GM12864 (cell line): Measurements from ENCODE around the gene PRMT7.

Experiments used
- DNase-seq: peaks from one replicate; pipeline ENCODE4 v3.0.0-alpha.2; 2011; ENCODE audit warnings: low read depth
- H3K4me3 ChIP-seq: 2 replicates; pipeline ENCODE4 v1.5.1; 2011; ENCODE audit warnings: mild to moderate bottlenecking, low read depth, low read length, control low read depth
- TF ChIP-seq, protein P1 (sequence below): IDR thresholded peaks from 2 replicates; pipeline ENCODE4 v1.5.1; 2011; ENCODE audit warnings: low read depth, mild to moderate bottlenecking, moderate library complexity, low read length, control low read depth, inconsistent platforms; ENCODE audit errors: missing control alignments

PRMT7 gene

DNA sequence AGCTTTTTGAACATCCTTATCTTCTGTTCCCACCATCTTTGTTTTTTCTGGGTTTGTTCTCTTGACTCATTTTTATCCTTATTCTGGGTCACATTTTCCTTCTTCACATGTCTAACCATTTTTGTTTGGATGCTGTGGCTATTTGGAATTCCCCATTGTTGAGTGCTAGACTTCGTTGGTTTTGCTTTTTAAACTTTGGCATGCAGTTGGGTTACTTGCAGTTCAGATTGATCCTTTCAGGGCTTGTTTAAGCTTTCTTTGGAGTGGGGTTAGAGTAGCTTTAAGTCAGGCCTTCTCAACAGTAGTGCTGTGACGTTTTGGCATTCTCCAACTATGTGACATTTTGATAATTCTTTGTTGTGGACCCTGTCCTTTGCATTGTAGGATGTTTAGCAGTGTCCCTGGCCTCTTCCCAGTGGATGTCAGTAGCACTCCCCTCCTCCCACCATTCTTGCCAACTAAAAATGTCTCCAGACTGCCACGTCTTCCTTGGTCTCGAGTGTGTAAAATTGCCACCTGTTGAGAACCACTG lies 21.1 kb downstream of the PRMT7 start:
- DNase-seq: no peak
- TF ChIP-seq, protein P1, sequence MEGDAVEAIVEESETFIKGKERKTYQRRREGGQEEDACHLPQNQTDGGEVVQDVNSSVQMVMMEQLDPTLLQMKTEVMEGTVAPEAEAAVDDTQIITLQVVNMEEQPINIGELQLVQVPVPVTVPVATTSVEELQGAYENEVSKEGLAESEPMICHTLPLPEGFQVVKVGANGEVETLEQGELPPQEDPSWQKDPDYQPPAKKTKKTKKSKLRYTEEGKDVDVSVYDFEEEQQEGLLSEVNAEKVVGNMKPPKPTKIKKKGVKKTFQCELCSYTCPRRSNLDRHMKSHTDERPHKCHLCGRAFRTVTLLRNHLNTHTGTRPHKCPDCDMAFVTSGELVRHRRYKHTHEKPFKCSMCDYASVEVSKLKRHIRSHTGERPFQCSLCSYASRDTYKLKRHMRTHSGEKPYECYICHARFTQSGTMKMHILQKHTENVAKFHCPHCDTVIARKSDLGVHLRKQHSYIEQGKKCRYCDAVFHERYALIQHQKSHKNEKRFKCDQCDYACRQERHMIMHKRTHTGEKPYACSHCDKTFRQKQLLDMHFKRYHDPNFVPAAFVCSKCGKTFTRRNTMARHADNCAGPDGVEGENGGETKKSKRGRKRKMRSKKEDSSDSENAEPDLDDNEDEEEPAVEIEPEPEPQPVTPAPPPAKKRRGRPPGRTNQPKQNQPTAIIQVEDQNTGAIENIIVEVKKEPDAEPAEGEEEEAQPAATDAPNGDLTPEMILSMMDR: no peak
- H3K4me3 ChIP-seq: no peak overlapping the region

DNA sequence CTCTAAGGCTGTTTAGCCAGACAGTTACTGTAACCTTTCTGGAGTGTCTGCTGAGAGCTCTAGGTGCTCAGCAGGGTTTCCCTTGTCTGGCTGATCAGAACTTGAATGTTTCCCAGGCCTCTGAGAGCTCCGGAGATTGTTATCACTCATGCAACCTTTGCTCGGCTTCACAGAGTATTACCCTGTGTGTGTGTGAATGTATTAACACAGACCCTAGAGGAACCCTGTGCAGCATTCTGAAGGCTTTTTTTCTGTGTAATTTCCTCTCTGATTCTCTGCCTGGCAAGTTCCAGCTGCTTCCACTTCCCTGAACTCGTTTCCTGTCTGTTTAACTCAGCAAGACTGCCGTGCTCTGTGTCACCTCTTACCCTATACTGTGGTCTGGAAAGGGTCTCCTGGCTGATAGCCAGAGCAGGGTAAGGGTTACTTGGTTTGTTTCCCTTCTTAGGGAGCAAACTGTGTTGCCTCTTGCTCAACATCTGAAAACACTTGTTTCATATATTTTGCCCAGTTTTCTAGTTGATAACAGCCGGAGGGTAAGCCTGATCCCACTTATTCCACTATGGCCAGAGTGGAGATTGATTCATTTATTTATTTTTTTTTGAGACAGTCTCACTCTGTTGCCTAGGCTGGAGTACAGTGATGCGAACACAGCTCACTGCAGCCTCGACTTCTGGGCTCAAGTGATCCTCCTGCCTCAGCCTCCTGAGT lies 21.7 kb downstream of the PRMT7 start:
- DNase-seq: no peak
- no peak overlapping the region for H3K4me3 ChIP-seq

DNA sequence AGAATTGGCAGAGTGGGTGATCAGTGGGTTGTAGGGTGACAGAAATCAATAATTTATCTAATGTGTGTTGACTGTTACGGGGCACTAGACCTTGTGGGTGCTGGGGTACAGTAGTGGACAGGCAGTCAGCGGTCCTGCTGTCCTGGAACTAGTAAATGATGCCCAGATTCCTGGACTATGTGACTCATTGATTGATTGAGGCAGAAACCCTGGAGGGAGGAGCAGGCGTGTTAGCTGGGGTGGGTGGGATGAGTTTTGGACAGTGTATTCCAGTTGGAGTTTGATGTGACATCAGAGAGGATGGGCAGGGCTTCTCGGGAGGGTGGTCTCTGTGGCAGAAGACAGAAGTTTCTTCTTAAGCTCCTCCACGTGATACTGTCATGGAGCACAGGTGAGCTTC lies 24.4 kb downstream of the PRMT7 start:
- H3K4me3 ChIP-seq: no peak overlapping the region
- TF ChIP-seq, protein P1: no peak
- no peak for DNase-seq

More for the DNA sequence above, 21.7 kb downstream of the PRMT7 start:
- TF ChIP-seq, protein P1: no peak

DNA sequence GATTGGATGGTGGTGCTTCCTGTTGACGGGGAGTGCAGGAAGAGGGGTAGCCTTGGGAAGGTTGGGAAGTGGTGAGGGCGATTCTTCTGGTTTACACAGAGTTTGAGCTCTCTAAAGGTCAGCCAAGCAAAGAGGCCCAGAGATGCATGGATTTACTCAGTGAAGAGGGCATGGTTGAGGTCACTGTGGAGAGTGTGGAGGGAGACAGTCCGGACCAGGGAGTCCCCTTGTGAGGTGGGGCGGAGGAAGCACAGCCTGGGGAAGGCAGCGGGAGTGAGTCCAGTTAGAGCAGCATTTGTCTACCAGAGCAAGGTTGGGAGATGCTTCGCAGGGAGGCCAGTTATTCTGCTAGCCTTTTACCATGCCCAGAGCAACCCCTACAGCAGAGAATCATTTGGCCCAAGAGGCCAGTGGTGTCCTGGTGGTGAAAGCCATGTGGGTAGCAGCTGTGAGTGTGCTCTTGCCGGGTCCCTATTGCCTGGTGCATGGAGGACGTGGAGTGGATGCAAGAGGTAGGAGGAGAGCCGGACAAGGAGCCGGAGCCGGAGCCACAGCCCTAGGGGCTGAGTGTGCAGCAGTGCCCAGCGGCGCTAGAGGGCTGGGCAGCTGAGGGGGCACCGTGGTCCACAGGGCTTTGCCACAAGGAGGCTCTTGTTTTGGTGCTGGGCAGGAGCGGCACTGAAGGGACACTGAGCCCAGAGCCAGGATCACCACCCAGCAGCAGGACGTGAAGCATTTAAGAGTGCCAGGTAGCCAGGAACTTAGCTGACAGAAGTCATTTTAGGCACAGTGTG lies 27.7 kb downstream of the PRMT7 start:
- no peak for DNase-seq
- TF ChIP-seq, protein P1: no peak
- no peak overlapping the region for H3K4me3 ChIP-seq

DNA sequence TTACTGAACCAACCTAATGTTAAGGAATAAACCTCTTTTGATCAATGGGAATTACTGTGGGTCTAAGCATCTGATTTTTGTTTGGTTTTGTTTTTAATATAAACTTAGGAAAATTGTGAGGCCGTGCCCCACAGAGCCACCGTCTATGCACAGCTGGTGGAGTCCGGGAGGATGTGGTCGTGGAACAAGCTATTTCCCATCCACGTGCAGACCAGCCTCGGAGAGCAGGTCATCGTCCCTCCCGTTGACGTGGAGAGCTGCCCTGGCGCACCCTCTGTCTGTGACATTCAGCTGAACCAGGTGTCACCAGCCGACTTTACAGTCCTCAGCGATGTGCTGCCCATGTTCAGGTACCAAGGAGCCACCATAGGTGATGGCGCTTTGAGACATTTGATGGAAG lies 28.4 kb downstream of the PRMT7 start:
- no peak for DNase-seq
- H3K4me3 ChIP-seq: no peak overlapping the region
- TF ChIP-seq, protein P1: no peak

DNA sequence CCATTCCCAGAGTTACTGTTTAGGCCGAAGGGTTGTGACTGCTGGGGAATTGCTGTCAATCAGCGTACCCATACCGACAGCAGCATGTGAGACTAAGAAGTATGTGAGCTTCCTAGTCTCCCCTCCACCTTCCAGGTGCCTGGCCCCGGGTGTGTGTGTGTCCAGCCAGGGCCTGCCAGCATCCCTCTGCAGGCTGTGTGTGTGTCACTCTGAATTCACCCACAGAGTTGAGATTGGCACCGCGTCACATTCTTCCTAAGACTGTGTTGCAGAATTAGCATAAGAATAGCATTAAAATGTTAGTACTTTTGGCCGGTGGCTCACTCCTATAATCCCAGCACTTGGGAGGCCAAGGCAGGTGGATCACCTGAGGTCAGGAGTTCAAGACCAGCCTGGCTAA lies 31.8 kb downstream of the PRMT7 start:
- TF ChIP-seq, protein P1: no peak

More for the DNA sequence above, 31.8 kb downstream of the PRMT7 start:
- no peak for DNase-seq
- H3K4me3 ChIP-seq: no peak overlapping the region
